HG03457 (cell line): ENCODE results near the gene DGKH.
A peak's percentile ranks its signal among the peaks of the same experiment; 100 is the strongest.

ENCODE experiments used
- ATAC-seq: cut with Tn5 transposase; IDR thresholded peaks from one replicate; pipeline ENCODE4 v1.9.1; 2021; ENCODE audit warnings: moderate number of reproducible peaks; ENCODE audit not compliant: unreplicated experiment

DGKH gene

DNA sequence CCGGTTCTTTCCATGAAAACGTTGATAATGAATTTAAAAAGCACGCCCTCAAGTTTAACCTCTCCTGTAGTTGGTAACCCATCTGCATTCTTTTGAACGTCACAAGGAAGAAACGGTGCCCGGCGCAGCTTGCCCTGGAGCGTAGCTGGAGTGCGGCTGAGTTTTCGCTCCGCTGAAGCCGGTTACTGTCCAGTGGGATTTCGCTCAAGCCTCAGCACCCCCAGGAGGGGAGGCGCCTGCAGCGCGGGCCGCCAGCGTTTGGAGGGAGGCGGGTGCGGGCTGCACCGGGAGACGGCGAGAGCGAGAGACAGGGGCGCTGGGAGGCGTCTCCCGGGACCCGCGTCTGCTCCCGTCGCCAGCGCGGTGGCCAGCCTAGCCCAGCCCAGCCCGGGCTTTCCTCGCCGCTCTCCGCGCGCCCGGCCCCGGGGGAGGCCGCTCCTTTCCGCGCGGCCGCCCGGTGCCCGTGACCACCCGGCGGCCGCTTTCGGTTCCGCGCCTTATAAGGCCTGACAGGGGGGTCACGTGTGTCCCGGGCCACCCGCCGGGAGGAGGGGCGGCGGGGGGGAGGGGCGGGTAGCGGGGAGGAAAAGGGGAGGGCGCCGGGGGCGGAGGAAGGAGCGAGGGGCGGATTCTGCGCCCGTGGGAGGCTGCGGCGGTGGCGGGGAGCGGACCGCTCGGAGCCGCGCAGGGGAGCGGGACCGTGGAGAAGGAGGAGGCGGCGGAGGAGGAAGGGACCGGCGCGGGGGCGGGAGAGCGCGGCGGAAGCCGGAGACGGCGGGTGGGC, 8.3 kb upstream of the DGKH start:
- peak; percentile 53 for ATAC-seq

DNA sequence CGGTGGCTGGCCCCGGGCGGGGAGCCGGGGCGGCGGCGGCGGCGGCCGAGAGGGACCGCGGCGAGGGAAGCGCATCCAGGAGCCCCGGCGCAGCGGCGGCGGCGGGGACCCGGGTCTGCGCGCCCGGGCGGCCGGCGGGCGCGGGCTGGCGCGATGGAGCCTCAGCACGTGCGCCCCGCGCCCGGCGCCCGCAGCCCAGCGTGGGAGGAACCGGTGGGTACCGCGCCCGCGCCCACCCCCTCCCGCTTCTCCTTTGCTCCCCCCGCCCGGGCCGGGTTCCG, 7.8 kb upstream of the DGKH start:
- no peak for ATAC-seq

GRCh38 chr13:42041011-42041683, 7.3 kb upstream of the DGKH start:
- ATAC-seq, result no peak

DNA sequence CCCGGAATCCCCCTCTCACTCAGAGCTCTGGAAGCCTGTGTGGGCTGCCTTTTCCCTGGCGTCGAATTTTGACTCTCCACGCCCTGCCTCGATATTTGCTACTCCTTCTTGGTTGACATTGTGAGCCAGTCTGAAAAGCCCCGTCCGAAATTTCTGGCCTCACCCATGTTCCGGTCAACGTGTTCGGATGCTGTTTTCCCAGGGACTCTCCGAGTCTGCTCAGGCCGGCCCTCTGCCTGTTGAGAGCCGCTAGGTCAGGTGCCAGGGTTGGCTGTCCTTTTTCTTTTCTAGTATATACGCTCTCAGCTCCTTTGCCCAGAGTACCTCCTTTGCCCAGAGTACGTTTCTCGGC, 6.8 kb upstream of the DGKH start:
- no peak for ATAC-seq

DNA sequence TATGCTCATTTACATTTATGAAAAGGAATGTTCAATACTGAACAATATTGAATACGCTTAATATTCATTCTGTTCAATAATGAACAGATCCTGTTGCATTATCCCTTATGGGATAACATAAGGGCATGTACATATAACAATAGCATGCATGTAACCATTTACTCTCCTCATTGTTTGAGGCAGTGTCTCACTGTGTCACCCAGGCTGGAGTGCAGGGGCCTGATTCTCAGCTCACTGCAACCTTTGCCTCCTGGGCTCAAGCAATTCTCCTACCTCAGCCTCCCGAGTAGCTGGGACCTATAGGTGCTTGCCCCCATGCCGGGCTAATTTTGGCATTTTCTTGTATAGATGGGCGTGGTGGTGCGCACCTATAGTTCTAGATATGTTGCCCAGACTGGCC, 4.8 kb upstream of the DGKH start:
- no peak for ATAC-seq

- no peak for ATAC-seq
Observed at GRCh38 chr13:42046448-42046847, 2.0 kb upstream of the DGKH start.

GRCh38 chr13:42047561-42048341, 697 bp upstream of the DGKH start:
- no peak for ATAC-seq

- ATAC-seq, result no peak
Observed at GRCh38 chr13:42048684-42049453, 421 bp downstream of the DGKH start.

DNA sequence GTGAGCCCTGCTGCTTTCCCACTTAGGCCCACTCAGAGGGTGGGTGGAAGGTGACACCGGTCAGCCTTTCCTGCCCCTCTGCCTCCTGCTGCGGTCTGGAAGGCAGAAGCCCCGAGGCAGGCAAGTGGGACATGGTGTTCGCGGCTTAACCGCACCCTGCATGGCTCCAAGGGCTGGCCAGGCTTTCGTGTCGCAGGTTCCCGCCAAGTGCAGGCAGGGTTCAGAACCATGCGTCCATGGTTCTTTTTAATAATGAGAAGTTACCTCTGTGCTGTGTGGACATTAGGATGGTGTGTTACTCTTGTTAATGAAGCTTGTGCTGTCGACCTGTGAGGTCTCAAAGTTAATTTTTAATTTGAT, 986 bp downstream of the DGKH start:
- no peak for ATAC-seq

GRCh38 chr13:42054798-42055499, 6.5 kb downstream of the DGKH start:
- ATAC-seq, result no peak

- ATAC-seq, result no peak
Observed at GRCh38 chr13:42055500-42056085, 7.1 kb downstream of the DGKH start.

DNA sequence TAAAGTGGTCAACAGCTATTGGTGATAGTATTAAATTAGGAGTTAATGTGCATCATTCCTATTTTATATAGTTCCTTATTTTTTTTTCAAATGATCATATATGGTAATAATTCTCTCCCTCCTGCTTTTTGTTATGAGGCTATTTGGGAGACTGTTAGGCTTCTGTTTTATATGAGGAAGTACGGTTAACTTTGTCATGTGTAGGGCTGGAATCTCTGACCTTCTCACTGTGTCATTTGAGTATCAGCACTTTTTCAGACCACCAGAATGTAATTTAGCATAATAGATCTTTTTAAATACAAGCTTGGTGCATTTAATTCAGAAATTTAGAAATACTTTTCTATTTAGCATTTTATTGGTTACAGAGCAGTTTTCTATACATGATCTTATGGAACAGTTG, 7.7 kb downstream of the DGKH start:
- ATAC-seq, result no peak

DNA sequence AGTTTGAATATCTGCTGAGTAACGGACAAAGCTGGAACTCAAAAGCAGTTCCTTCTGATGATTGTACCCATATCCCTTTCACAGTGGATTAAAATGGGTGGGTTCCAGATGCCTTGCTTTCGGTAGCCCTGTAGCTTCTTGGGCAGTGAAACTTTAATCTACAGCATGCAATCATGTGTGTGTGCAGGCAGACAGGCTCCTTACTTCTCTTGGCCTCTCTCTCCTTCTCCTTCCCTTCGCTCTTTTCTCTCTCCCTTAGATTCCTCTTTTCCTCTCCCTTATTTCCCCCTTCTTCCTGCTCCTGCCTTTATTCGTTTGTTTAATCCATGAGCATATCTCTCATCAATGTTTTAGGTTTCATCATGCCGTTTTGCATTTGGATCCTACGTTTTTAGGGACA, 8.1 kb downstream of the DGKH start:
- ATAC-seq, result no peak

DNA sequence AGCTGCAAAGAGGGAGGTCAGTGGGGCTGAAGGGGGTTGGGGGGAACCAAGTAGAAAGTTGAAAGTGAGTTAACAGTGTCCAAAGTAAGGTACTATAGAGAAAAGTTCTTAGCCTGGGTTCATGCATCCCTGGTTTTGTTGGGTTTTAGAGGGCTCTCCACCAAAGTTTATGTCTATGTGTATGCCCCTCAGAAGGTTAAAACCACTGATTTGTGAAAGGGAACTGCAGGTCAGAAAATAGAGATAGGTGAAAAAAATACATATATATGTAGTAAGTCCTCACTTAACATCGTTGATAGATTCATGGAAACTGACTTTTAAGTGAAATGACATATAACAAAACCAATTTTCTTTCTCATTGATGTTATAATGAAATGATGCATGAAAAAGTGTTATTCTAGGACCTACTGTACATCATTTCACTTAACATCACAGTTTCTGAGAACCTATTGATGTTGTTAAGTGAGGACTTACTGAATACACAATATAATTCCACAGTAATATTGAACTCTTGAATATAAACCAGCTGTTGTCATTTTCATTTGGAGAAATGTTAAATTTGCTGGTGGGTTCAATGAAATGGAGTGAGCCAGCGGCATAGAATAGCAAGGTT, 9.6 kb downstream of the DGKH start:
- no peak for ATAC-seq

DNA sequence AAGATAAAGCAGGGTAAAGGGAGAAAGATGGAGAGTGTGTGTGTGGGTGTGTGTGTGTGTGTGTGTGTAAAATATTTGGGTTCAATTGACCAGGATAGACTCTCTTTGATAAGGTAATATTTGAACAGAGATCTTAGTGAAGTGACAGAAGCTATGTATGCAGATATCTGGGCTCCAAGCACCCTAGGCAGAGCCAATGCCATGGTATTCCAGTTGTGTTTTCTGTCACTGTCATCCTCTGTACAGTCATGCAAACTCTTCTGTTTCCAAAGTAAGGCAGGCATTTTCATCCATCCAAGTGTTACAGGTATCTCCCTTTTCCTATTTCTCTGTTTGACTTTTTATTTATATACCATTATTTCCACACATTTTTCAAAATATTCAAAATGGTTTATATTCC, 13.5 kb downstream of the DGKH start:
- ATAC-seq, result no peak

DNA sequence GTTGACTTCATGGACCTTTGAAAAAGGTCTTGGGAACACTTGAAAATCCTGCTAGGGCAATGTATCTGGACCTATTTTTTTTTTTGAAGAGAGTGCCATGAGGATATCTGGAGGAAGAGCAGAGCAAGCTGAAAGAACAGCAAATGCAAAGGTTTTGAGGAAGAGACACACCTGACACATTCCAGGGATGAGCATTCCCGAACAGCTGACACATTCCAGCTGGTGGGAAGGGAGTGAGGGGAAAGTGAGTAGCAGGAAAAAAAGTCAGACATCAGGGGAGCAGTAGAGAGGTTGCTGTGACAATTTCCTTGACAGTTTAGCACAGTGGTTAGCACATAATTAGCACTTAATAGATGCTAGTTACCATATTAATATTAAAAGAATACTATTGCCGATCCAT, 14.7 kb downstream of the DGKH start:
- ATAC-seq, result no peak

DNA sequence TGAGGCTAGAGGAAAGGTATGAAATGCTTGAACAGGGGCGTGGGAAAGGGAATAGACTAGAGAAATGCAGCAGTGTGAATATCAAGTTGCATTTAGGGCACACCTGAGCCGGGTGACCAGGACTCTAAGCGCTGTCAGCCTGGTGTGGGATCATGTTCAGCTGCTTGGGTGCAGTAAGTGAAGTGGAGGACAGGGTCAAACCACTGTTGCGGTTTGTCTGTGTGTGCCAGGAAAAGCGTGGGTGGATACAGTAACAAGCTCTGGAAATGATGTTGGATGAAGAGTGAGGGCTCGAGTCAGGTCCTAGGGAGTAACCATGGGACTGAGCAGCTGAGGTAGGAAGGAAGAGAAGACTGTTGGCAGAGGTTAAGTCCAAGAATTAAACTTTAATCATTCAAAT, 15.8 kb downstream of the DGKH start:
- no peak for ATAC-seq

GRCh38 chr13:42064966-42065365, 16.5 kb downstream of the DGKH start:
- no peak for ATAC-seq

DNA sequence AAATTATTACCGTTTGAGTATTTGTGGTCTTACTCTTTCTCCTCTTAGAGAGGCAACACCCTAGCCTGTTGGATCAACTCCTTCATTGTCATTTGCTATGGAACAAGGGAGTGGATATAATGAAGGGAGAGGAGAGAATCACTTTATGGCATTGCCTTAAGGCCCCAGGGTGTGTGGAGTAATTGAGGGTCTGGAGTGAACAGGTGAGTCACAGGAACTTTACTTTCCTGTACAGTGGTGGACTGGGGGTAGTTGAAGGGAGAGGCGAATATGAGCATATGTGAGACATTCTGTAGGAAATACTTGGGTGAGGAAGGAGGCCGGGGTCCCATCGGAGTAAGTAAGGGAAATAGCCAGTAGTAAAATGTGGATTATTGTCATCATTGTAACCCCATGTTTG, 17.0 kb downstream of the DGKH start:
- ATAC-seq, result no peak

DNA sequence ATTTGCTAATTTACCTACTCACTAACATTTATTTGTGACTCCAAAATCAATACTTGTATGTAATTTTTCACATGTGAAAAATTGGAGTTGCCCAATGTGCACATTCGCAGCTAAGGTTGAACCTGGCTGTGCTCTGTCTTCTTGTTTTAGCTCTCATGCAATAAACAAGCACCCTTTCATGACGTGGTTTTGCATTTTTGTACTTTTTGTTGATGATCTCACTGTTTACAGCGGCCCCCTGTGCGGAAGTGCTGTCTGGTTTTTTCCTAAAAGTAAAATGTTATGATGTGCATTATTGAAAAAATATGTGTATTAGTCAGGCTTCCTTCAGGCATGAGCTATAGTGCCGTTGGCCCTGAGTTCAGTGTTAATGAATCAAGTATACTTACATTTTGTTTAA, 18.1 kb downstream of the DGKH start:
- ATAC-seq, result no peak
